T-helper 9 cell (primary cell): ENCODE data around the gene RGL4.
A peak's percentile ranks its signal among the peaks of the same experiment; 100 is the strongest.
"Not testable (repeated sequence)": the region's sequence is repeated elsewhere in the genome, so short reads cannot be mapped to it uniquely, and the experiment has no call there.

Source experiments
- DNase-seq: peaks from one replicate; pipeline ENCODE4 v3.0.0-alpha.2; 2020

Gene RGL4

DNA sequence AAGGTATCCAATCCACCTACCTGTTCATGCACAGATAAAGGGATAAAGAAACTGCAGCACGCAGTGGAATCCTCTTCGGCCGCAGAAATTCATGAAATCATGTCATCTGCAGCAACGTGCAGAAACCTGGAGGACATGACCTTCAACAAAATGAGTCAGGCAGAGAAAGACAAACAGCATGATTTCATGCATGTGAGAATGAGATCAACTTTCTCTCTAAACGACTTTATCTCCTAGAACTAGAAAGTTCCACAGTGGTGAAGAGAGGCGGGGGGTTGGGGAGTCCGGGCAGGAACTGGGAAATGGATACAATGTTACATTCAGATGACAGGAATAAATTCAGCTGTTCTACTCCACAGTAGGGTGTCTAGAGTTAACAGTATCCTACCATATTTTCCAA, 9.9 kb downstream of the RGL4 start:
- no peak for DNase-seq

DNA sequence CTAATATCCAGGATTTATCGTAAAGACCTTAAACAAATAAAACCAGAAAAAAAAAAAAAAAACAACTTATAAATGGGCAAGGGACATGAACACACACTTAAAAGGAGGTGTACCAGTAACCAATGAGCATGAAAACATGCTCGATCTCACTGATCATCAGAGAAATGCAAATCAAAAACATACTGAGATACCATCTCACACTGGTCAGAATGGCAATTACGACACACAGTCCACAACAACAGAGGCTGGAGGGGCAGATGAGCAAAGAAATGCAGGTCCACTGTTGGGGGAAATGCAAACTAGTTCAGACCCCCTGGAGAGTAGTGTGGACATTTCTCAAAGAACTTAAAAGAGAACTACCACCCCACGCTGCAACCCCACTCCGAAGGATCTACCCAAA, 13.2 kb downstream of the RGL4 start:
- DNase-seq: no peak

DNA sequence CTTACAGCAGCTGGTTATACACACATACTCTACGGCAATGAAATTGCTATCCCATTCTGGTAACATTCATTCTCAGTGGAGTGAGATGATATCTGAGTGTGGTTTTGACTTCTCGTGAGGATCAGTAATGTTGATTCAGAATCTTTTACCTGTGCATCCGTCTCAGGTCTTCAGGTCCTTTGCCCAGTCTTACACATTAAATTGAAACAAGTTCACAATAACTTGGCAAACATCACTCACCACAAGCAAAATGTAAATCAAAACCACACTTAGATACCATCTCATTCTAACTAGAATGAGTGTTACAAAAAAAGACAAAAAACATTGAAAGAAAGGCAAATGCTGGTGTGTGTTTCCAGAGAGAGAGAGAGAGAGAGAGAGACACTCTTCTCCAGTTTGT, 14.0 kb downstream of the RGL4 start:
- no peak for DNase-seq

DNA sequence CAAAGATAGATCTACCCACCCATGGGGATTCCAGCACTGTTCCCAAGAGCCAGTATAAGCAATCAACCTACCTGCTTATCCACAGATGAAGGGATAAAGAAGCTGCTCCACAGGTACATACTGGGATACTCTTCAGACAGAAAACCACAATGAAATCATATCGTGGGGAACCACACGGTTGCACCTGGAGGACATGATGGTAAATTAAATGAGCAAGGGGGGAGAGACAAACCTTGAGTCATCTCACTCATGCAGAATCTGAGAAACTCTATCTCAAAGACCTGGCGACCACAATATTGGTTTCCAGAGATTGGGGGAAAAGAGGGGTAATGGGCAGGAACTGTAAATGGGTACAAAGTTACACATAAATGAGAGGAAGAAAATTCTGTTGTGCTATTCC, 14.5 kb downstream of the RGL4 start:
- DNase-seq: no peak

- DNase-seq: no peak
These were observed 17.5 kb downstream of the RGL4 start for GRCh38 chr22:23708270-23708669.

DNA sequence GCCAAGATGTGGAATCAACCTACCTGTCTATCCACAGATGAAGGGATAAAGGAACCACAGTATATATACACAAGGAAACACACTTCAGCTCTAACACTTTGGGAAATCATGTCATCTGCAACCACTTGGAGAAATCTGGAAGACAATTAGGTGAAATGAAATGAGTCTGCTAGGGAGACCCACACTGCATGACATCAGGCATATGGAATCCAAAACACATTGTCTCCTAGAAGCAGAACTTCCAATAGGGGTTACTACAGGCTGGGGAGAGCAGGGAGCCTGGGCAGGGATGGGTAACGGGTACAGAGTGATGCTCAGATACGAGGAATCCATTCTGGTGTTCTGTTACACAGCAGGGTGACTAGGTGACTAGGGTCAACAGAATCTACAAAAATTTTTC, 18.3 kb downstream of the RGL4 start:
- DNase-seq: no peak

- DNase-seq: no peak
These were observed 21.4 kb downstream of the RGL4 start for GRCh38 chr22:23712256-23712655.

DNA sequence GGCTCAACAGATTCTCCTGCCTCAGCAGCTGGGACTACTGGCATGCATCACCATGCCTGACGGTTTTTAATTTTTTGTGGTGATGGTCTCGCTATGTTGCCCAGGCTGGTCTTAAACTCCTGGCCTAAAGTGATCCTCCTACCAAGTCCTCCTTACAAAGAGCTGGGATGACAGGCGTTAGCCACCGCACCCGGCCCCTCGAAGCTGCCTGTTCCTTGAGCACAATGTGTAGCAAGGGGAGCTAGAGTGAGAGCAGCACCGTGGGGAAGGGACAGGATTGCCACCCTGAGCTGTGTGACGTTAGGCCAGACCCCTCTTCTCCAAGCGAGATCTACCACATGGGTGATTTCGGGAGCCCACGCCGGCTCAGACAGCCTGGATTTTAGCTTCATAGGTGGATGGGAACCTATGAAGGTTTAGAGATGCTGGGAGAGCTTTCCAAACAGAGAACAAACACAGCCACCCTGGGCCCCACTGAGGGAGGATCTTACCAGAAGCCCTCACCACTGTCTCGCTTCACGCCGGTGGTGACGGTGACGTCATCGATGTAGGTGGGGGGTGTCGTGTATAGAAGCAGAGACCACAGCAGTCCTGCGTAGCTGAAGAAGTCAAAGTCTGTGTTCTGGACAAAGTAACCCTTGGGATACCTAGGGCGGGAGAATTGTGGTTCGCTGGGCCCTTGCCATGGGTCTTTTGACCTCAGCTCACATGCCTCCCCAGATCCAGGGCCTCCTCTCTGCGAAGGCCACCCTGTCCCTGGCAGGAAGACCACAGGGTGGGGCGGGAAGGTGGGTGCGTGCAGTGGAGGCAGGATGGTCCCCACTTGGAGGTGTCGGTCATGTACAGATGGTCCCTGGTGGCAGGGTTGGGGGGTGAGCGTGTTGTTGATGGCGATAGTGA, 23.1 kb downstream of the RGL4 start:
- DNase-seq: no peak

GRCh38 chr22:23714596-23715578, 24.1 kb downstream of the RGL4 start:
- no peak for DNase-seq

DNA sequence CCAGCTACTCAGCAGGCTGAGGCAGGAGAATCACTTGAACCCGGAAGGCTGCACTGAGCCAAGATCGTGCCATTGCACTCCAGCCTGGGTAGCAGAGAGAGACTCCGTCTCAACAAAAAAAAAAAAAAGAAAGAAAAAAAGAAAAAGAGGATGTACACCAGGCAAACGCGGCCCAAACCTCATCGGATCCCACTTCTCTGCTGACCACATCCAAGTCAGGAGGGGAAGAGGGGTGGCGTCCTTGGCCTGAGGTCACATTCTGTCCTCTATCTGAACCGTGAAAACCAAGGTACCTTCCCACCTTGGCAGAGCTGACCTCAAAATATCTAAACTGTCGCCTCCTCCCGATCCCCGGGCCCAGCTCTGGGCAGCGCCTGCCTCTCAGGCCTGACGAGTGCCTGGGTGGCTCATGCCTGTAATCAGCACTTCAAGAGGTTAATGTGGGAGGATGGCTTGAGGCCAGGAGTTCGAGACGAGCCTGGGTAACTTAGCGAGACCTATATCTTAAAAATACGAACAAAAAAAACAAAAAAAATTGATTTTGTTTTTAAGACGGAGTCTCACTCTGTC, 25.1 kb downstream of the RGL4 start:
- DNase-seq: no peak

DNA sequence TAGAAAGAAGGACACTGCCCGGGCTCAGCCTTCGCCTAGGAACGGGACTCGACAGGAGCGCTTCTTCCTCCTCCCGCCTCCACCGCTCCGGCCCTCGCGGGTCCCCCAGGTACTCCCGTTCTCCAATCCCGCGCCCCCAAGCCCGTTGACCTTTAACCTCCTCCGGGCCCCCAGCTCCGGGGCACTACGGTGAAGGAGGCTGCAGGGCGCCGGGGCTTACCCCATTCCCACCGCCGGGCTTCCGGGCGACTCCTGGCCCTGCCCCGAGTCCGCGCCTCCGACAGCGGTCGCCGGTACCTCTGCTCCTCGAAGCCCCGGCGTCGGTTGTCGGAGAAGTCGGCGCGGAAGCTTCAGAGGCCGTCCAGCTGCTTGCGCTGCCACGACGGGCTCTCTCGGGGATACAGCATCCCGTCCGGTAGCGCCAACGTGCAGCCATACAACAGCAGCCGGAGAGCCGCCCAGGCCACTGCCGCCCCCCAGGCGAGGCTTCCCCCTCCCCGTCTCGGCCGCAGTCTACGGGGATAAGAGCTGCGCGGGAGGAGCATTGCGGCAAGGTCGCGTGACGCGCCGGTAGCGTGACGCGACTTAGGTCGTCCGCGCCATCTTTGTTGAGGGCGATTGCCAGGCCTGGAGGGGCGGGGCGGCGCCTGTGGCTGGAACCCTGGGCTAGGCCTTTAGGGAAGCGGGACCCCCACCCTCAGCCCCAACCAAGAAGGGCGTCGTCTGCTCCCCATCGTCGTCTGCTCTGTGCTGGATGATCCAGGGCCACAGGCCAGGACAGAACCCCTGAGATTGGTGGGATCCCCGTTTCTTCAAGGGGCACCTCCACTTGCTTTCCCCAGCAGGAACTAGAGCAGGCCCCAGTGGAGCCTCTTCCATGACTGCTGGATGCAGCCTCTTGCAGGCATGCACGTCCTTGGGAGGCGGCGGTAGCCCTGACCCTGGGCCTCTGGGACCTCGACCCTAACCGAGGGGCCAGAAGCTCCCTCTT, 26.3 kb downstream of the RGL4 start:
- peak; percentile 77 for DNase-seq

- DNase-seq: no peak
These were observed 27.8 kb downstream of the RGL4 start for GRCh38 chr22:23718371-23719165.

GRCh38 chr22:23720855-23721254, 30.0 kb downstream of the RGL4 start:
- no peak for DNase-seq

- no peak for DNase-seq
These were observed 31.3 kb downstream of the RGL4 start for GRCh38 chr22:23722160-23722559.

DNA sequence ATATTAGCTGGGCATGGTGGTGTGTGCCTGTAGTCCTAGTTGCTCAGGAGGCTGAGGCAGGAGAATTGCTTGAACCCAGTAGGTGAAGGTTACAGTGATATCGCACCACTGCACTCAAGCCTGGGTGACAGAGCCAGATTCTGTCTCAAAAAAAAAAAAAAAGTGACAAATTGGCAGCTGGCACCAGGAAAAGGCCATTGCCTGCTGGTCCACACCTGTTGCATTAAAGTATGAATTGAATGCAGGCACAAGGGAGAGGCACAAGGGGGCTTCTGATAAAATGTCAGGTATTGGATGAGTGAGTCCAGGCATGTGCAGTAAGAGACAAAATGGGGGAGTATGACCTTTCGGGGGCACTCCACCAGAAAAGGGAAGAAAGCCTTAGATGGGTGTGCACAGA, 31.9 kb downstream of the RGL4 start:
- DNase-seq: no peak

DNA sequence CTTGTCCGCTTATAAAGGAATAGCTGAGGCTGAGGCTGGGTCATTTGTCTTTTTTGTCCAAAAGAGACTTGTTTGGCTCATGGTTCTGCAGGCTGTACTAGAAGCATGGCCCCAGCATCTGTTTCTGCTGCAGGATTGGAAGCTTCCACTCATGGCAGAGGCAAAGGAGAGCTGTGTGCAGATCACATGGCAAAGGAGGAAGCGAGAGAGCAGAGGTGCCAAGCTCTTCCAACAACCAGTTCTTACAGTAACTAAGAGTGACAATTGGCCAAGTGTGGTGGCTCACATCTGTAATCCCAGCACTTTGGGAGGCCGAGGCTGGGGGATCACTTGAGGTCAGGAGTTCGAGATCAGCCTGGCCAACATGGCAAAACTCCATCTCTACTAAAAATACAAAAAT, 37.3 kb downstream of the RGL4 start:
- not testable (repeated sequence) for DNase-seq

DNA sequence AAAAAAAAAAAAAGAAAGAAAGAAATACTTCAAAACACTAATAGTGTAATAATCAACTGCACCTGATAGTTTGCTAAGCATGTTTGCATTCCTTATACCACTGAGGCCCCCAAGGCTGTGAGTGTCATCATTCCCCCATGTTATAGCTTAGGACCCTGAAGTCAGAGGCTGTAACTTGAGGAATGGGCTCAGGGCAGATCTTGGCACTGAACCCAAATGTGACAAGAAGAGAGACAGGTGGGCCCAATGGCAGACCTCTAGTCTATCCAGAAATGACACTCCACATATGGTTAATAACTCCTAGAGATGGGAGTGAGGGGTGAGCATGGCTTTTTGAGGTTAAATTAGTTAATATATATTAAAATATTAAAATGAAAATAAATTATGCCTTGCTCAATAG, 46.9 kb downstream of the RGL4 start:
- DNase-seq: no peak

DNA sequence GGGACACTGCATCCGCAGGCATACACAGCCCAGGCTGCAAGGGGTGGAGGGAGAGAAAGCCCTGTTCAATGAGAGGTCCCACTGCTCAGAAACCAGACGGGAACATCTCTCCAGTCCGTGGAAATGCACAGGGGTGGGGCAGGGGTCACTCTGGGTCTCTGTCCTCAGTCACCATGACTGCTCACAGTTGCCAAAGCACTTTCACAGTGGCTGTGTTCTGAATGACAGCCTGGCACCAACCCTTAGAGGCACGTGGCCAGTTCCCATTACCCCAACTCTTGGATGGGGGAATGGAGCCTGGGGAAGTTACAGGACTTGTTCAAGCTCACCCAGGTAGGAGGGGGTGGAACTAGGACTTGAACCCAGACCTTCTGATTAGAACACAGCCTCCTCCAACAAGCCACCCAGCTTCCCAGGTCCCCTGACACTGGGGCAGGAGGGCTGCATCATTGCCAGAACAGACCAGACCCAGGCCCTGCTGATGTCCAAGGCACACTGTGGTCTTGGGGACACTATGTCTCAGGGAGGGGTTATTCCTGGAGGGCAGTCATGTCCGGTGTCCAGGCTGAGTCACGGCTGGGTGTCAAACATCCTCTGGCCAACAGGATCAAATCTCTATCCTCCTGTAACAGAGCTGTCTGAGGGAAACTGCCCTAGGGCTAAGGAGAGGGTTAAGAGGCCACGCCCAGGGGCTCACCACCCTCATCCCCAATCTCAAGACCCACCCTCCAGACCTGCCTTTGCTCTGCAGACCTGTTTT, 51.9 kb downstream of the RGL4 start:
- DNase-seq: no peak

DNA sequence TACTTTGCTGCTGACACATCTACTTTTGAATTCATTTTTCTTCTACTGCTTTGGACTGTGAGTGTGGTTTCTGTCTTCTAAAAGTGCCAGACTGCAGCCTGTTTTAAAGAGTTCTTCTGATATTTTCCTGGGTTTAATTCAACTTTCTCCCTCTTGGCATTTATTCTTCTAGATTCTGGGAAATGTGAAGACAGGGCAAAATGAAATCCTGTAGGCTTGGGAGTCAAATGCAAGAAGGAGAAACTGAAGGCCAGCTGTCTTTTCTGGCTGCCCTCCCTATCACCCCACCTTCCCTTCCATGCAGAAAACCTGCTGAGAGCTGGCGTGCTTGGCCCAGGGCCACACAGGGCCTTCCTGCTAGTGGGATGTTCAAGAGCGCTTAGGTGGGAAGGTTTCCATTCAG, 52.5 kb downstream of the RGL4 start:
- DNase-seq: no peak

DNA sequence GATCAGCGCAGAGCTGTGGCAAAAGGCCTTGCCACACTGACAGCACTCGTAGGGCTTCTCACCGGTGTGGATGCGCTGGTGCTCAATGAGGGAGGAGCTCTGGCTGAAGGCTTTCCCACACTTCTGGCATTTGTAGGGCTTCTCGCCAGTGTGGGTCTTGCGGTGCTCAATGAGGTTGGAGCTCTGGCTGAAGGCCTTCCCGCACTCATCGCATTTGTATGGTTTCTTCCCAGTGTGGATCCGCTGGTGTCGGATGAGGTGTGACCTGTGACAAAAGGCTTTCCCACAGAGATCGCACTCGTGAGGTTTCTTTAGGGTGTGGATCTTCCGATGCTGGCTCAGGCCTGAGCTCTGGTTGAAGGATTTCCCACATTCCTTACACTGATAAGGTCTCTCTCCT, 53.2 kb downstream of the RGL4 start:
- DNase-seq: no peak
